Coronary artery (tissue), 2 donors: ENCODE measurements around the gene LTK.

Source experiments
- DNase-seq: peaks from one replicate; pipeline ENCODE4 v3.0.0-alpha.2; 2017; ENCODE audit warnings: low spot score
- H3K27ac ChIP-seq, 2 donors: fragments of 200-600 bp; sonication (generic); one replicate each; pipeline ENCODE4 v1.5.1; 2016 to 2019
- H3K4me3 ChIP-seq: fragments of 200-600 bp; sonication (generic); 2 replicates; pipeline ENCODE4 v1.5.1; 2016; ENCODE audit warnings: mild to moderate bottlenecking, moderate library complexity
- CTCF ChIP-seq: fragments of 200-600 bp; sonication (generic); IDR thresholded peaks from one replicate; pipeline ENCODE4 v1.5.1; 2019; ENCODE audit warnings: antibody characterized with exemption

The LTK gene

GRCh38 chr15:41513506-41514227, at the start of gene LTK:
LTK (minus strand) TSS chr15:41513827; CDS start chr15:41513709, 118 bp downstream.
- H3K4me3 ChIP-seq, result peak within 1 kb of the TSS; percentile 70
- TF ChIP-seq CTCF, result no peak
- no peak for DNase-seq
- H3K27ac ChIP-seq, result no peak within 1 kb of the TSS

- H3K4me3 ChIP-seq, result no peak overlapping the region
- no peak for TF ChIP-seq CTCF
- H3K27ac ChIP-seq, result no peak overlapping the region
- no peak for DNase-seq
These were observed 49.2 kb upstream of the LTK start for GRCh38 chr15:41562784-41563198.

- DNase-seq, result no peak
- no peak overlapping the region for H3K27ac ChIP-seq
- no peak overlapping the region for H3K4me3 ChIP-seq
- TF ChIP-seq CTCF, result no peak
These were observed 48.6 kb upstream of the LTK start for GRCh38 chr15:41562244-41562643.

GRCh38 chr15:41561777-41562145, 48.1 kb upstream of the LTK start:
- Histone ChIP-seq H3K4me3 (no peak overlapping the region), H3K27ac (peak overlapping the region in 1 of 2 donors; percentile 34)
- TF ChIP-seq CTCF, result no peak
- DNase-seq, result no peak

- TF ChIP-seq CTCF, result no peak
- no peak overlapping the region for H3K4me3 ChIP-seq
- peak overlapping the region in 1 of 2 donors; percentile 34 for H3K27ac ChIP-seq
- DNase-seq, result no peak
These were observed 47.6 kb upstream of the LTK start for GRCh38 chr15:41561104-41561776.

- no peak for DNase-seq
- TF ChIP-seq CTCF, result no peak
- H3K27ac ChIP-seq, result peak overlapping the region in 1 of 2 donors; percentile 75
- H3K4me3 ChIP-seq, result peak overlapping the region; percentile 91
These were observed 46.9 kb upstream of the LTK start for GRCh38 chr15:41560572-41560874.

GRCh38 chr15:41559239-41559782, 45.7 kb upstream of the LTK start:
- H3K27ac ChIP-seq, result peak overlapping the region; percentile 24 to 75
- TF ChIP-seq CTCF, result no peak
- no peak for DNase-seq
- H3K4me3 ChIP-seq, result peak overlapping the region; percentile 91
